MM.1S (cell line): Measurements from ENCODE around the gene ULK4.

Experiments
- DNase-seq: peaks from one replicate; pipeline ENCODE4 v3.0.0-alpha.2; 2015
- H2AFZ ChIP-seq: fragments of 300-600 bp; sonication (generic); 2 replicates; pipeline ENCODE4 v1.6.0; 2016; ENCODE audit warnings: antibody characterized with exemption, low read length
- H3F3A ChIP-seq: fragments of 300-600 bp; sonication (generic); 2 replicates; pipeline ENCODE4 v1.6.1; 2016; ENCODE audit warnings: mild to moderate bottlenecking, antibody characterized with exemption, low read length, moderate library complexity, mixed read lengths; ENCODE audit not compliant: insufficient read depth
- H3K27ac ChIP-seq: fragments of 300-600 bp; sonication (generic); 2 replicates; pipeline ENCODE4 v1.5.1; 2016; ENCODE audit warnings: mild to moderate bottlenecking, low read length
- H3K27me3 ChIP-seq: fragments of 300-600 bp; sonication (generic); replicated peaks from 2 replicates; pipeline ENCODE4 v1.6.0; 2016; ENCODE audit warnings: low read length; ENCODE audit not compliant: insufficient read depth
- H3K36me3 ChIP-seq: fragments of 300-600 bp; sonication (generic); replicated peaks from 2 replicates; pipeline ENCODE4 v1.6.1; 2016; ENCODE audit warnings: mild to moderate bottlenecking, low read length, mixed read lengths; ENCODE audit not compliant: insufficient read depth
- H3K4me1 ChIP-seq: fragments of 300-600 bp; sonication (generic); 2 replicates; pipeline ENCODE4 v1.6.1; 2016; ENCODE audit warnings: low read length, mixed read lengths
- H3K4me2 ChIP-seq: fragments of 300-600 bp; sonication (generic); 2 replicates; pipeline ENCODE4 v1.6.0; 2016; ENCODE audit warnings: low read depth, low read length
- H3K4me3 ChIP-seq: fragments of 300-600 bp; sonication (generic); 2 replicates; pipeline ENCODE4 v1.5.1; 2016; ENCODE audit warnings: low read length, mixed read lengths
- H3K79me2 ChIP-seq: fragments of 300-600 bp; sonication (generic); 2 replicates; pipeline ENCODE4 v1.6.1; 2016; ENCODE audit warnings: mixed run types, low read length, mixed read lengths
- H3K9ac ChIP-seq: fragments of 300-600 bp; sonication (generic); 2 replicates; pipeline ENCODE4 v1.6.1; 2016; ENCODE audit warnings: low read length, mixed read lengths
- H3K9me2 ChIP-seq: fragments of 300-600 bp; sonication (generic); replicated peaks from 2 replicates; pipeline ENCODE4 v1.6.1; 2016; ENCODE audit warnings: mild to moderate bottlenecking, low read length, mixed read lengths; ENCODE audit not compliant: insufficient read depth
- H3K9me3 ChIP-seq: fragments of 300-600 bp; sonication (generic); replicated peaks from 2 replicates; pipeline ENCODE4 v1.6.1; 2016; ENCODE audit warnings: mild to moderate bottlenecking, low read length, mixed read lengths; ENCODE audit not compliant: insufficient read depth
- H4K20me1 ChIP-seq: fragments of 300-600 bp; sonication (generic); 2 replicates; pipeline ENCODE4 v1.6.1; 2016; ENCODE audit warnings: mild to moderate bottlenecking, low read length, moderate library complexity, mixed read lengths; ENCODE audit not compliant: insufficient read depth
- EZH2 ChIP-seq: fragments of 300-600 bp; sonication (generic); optimal IDR thresholded peaks from 2 replicates; pipeline ENCODE3; 2017; ENCODE audit warnings: low read depth, mild to moderate bottlenecking, antibody characterized with exemption, low read length, mixed read lengths
- EZH2phosphoT487 ChIP-seq: fragments of 300-600 bp; sonication (generic); IDR thresholded peaks from 2 replicates; pipeline ENCODE4 v1.6.1; 2018; ENCODE audit warnings: antibody characterized with exemption, low read length
- TF ChIP-seq, protein P1 (sequence below): fragments of 300-600 bp; sonication (generic); IDR thresholded peaks from 2 replicates; pipeline ENCODE4 v1.5.1; 2016; ENCODE audit warnings: antibody characterized with exemption, low read length, mixed read lengths

Gene ULK4

GRCh38 chr3:41321642-41321980 is 640.3 kb downstream of the ULK4 start:
- Histone ChIP-seq H3K9me3 (no peaks in the 10 kb centered on the region), H3K9me2 (no peaks in the 10 kb centered on the region), H3F3A (no peaks in the 10 kb centered on the region), H3K36me3 (no peaks in the 10 kb centered on the region), H3K4me1 (no peaks in the 10 kb centered on the region), H3K27me3 (no peaks in the 10 kb centered on the region), H3K4me3 (no peak overlapping the region), H4K20me1 (no peaks in the 10 kb centered on the region), H3K27ac (no peak overlapping the region), H3K79me2 (no peaks in the 10 kb centered on the region), H2AFZ (no peak overlapping the region), H3K9ac (no peak overlapping the region), H3K4me2 (no peak overlapping the region)
- DNase-seq, result no peak
- no peak for TF ChIP-seq EZH2
- TF ChIP-seq, protein P1, sequence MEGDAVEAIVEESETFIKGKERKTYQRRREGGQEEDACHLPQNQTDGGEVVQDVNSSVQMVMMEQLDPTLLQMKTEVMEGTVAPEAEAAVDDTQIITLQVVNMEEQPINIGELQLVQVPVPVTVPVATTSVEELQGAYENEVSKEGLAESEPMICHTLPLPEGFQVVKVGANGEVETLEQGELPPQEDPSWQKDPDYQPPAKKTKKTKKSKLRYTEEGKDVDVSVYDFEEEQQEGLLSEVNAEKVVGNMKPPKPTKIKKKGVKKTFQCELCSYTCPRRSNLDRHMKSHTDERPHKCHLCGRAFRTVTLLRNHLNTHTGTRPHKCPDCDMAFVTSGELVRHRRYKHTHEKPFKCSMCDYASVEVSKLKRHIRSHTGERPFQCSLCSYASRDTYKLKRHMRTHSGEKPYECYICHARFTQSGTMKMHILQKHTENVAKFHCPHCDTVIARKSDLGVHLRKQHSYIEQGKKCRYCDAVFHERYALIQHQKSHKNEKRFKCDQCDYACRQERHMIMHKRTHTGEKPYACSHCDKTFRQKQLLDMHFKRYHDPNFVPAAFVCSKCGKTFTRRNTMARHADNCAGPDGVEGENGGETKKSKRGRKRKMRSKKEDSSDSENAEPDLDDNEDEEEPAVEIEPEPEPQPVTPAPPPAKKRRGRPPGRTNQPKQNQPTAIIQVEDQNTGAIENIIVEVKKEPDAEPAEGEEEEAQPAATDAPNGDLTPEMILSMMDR, result no peak
- TF ChIP-seq EZH2phosphoT487, result no peak

DNA sequence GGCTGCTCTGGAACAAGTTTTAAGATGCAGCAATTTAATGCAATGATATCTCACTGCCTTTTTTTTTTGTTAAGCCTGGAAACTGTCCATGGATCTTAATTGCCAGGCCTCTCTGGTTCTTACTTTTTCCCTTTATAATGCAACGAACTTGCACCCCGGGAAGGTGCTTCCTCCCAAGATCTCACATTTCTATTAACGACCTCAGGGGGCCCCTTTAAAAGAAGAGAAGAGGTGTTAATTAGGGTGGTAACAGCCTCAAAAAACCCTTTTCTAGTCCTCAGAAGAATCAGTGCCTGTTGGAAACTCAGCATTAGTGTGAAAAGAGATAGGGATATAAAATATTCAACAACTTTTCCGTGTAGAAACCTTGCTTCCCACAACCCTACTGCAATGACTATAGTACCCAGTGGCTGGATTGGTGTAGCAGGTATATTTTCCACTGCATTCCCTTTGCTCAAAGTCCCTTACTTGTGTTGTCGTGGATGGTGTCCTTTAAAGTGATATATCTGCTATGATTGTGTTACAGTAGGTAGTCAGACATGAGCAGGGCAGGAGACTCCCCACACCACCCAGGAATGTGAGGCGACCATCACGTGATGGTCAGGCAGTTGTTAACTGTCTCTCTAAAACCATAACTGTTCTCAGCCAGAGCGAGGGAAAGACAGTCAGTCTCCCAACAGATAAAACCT is 640.8 kb downstream of the ULK4 start:
- TF ChIP-seq EZH2, result no peak
- TF ChIP-seq, protein P1, result no peak
- no peak for TF ChIP-seq EZH2phosphoT487
- Histone ChIP-seq H3K4me3 (no peak overlapping the region), H3K9me2 (no peaks in the 10 kb centered on the region), H3K9ac (no peak overlapping the region), H3K4me2 (no peak overlapping the region), H4K20me1 (no peaks in the 10 kb centered on the region), H3F3A (no peaks in the 10 kb centered on the region), H3K27ac (no peak overlapping the region), H3K9me3 (no peaks in the 10 kb centered on the region), H3K4me1 (no peaks in the 10 kb centered on the region), H3K36me3 (no peaks in the 10 kb centered on the region), H3K79me2 (no peaks in the 10 kb centered on the region), H2AFZ (no peak overlapping the region), H3K27me3 (no peaks in the 10 kb centered on the region)
- no peak for DNase-seq

DNA sequence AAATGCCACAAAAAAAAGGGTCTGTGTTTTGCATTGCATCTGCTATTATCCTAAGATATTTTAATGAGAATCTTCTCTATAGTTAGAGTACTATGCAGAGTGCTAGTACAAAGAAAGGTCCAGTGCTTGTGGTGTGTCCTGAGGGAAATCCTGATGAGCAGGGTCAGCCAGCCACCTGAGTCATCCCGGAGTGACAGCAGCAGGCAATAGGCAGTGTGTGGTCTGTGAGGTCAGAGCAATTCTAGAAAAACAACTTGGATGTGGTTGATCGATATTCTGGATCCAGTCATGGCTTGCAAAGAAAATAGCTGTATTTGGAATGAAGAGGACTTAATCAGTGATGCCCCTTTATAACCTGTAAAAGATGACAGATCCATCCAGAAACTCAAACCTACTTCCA is 643.4 kb downstream of the ULK4 start:
- Histone ChIP-seq H3K9me3 (no peaks in the 10 kb centered on the region), H2AFZ (no peak overlapping the region), H3K79me2 (no peaks in the 10 kb centered on the region), H3K4me2 (no peak overlapping the region), H3K9ac (no peak overlapping the region), H3K27me3 (no peaks in the 10 kb centered on the region), H3K4me3 (no peak overlapping the region), H3K36me3 (no peaks in the 10 kb centered on the region), H3F3A (no peaks in the 10 kb centered on the region), H3K9me2 (no peaks in the 10 kb centered on the region), H3K4me1 (no peaks in the 10 kb centered on the region), H4K20me1 (no peaks in the 10 kb centered on the region), H3K27ac (no peak overlapping the region)
- TF ChIP-seq EZH2phosphoT487 (no peak), EZH2 (no peak)
- TF ChIP-seq, protein P1, result no peak
- DNase-seq, result no peak
